Measurements from ENCODE around the gene GLMN. TPM values are rescaled to one million over a fixed set of nuclear protein-coding genes. Genes with fewer than 3 reads are reported as not detected.

The GLMN gene
- polyA plus RNA-seq (ENCODE audit: insufficient read length in 4 of 4), result 10 to 100 TPM; 17.4 to 34.6 (median 22.3) TPM

- DNase-seq (ENCODE audit: low read depth in 4 of 4, low spot score in 2 of 4), result peak; percentile 79 to 90 (median 86)
These were observed at the start of gene GLMN, which contains the start of gene RPAP2 for GRCh38 chr1:92298573-92299476. TSS of gene GLMN (minus strand) at chr1:92298987. CDS start at chr1:92297999, 988 bp downstream. TSS of gene RPAP2 (plus strand) at chr1:92299059. CDS start at chr1:92299074, 15 bp downstream.

GRCh38 chr1:92346866-92347640 lies 48.3 kb upstream of the GLMN start:
- no peak for DNase-seq (ENCODE audit: low read depth in 4 of 4, low spot score in 2 of 4)

GRCh38 chr1:92343061-92343460 lies 44.3 kb upstream of the GLMN start:
- DNase-seq (ENCODE audit: low read depth in 4 of 4, low spot score in 2 of 4), result no peak

- no peak for DNase-seq (ENCODE audit: low read depth in 4 of 4, low spot score in 2 of 4)
These were observed 43.6 kb upstream of the GLMN start for GRCh38 chr1:92342401-92342800.

GRCh38 chr1:92340154-92340553 lies 41.4 kb upstream of the GLMN start:
- DNase-seq (ENCODE audit: low read depth in 4 of 4, low spot score in 2 of 4), result no peak

GRCh38 chr1:92333668-92334067 lies 34.9 kb upstream of the GLMN start:
- no peak for DNase-seq (ENCODE audit: low read depth in 4 of 4, low spot score in 2 of 4)

- no peak for DNase-seq (ENCODE audit: low read depth in 4 of 4, low spot score in 2 of 4)
These were observed 30.8 kb upstream of the GLMN start for GRCh38 chr1:92329347-92330129.

- no peak for DNase-seq (ENCODE audit: low read depth in 4 of 4, low spot score in 2 of 4)
These were observed 29.0 kb upstream of the GLMN start for GRCh38 chr1:92327794-92328193.

- no peak for DNase-seq (ENCODE audit: low read depth in 4 of 4, low spot score in 2 of 4)
These were observed 27.9 kb upstream of the GLMN start for GRCh38 chr1:92326681-92327080.

GRCh38 chr1:92324784-92325183 lies 26.0 kb upstream of the GLMN start:
- DNase-seq (ENCODE audit: low read depth in 4 of 4, low spot score in 2 of 4), result no peak

GRCh38 chr1:92323473-92324453 lies 25.0 kb upstream of the GLMN start:
- DNase-seq (ENCODE audit: low read depth in 4 of 4, low spot score in 2 of 4), result no peak

GRCh38 chr1:92317836-92318493 lies 19.2 kb upstream of the GLMN start:
- DNase-seq (ENCODE audit: low read depth in 4 of 4, low spot score in 2 of 4), result no peak

GRCh38 chr1:92315766-92316599 lies 17.2 kb upstream of the GLMN start:
- DNase-seq (ENCODE audit: low read depth in 4 of 4, low spot score in 2 of 4), result no peak

- no peak for DNase-seq (ENCODE audit: low read depth in 4 of 4, low spot score in 2 of 4)
These were observed 15.2 kb upstream of the GLMN start for GRCh38 chr1:92314024-92314423.

- DNase-seq (ENCODE audit: low read depth in 4 of 4, low spot score in 2 of 4), result no peak
These were observed 11.4 kb upstream of the GLMN start for GRCh38 chr1:92310185-92310597.

- DNase-seq (ENCODE audit: low read depth in 4 of 4, low spot score in 2 of 4), result no peak
These were observed 9.2 kb upstream of the GLMN start for GRCh38 chr1:92307980-92308379.

GRCh38 chr1:92306020-92306419 lies 7.2 kb upstream of the GLMN start:
- DNase-seq (ENCODE audit: low read depth in 4 of 4, low spot score in 2 of 4), result no peak

- no peak for DNase-seq (ENCODE audit: low read depth in 4 of 4, low spot score in 2 of 4)
These were observed 2.2 kb upstream of the GLMN start for GRCh38 chr1:92301021-92301420.
